Heart right ventricle (tissue), 16 donors: ENCODE measurements around the gene PCDHGB4. TPM values are rescaled to one million over a fixed set of nuclear protein-coding genes. Genes with fewer than 3 reads are reported as not detected.
"Not testable (repeated sequence)": the region's sequence is repeated elsewhere in the genome, so short reads cannot be mapped to it uniquely, and the experiment has no call there.

Experiments used
- ATAC-seq, 8 donors: fragments of 200-7000 bp; cut with Tn5 transposase; one replicate each; pipeline ENCODE4 v1.9.1; 2020; ENCODE audit warnings: mild to moderate bottlenecking in 8 of 8, moderate library complexity in 8 of 8, moderate number of reproducible peaks in 1 of 8
- DNase-seq, 2 donors: peaks; one replicate each; pipeline ENCODE4 v3.0.0-alpha.2; 2020
- H3K27ac ChIP-seq, 10 donors: fragments of 200-600 bp; sonication (generic) in 2 of 10; one replicate each; pipeline versions ENCODE4 v1.5.0 to v1.8.0; 2020 to 2022; ENCODE audit warnings: mild to moderate bottlenecking in 3 of 10
- H3K27me3 ChIP-seq, 7 donors: fragments of 200-600 bp; one replicate each; pipeline ENCODE4 v1.8.0; 2021 to 2022; ENCODE audit warnings: mild to moderate bottlenecking in 2 of 7
- H3K36me3 ChIP-seq, 9 donors: fragments of 200-600 bp; sonication (generic) in 1 of 9; one replicate each; pipeline versions ENCODE4 v1.5.0 to v1.8.0; 2020 to 2022; ENCODE audit warnings: mild to moderate bottlenecking in 2 of 9
- H3K4me1 ChIP-seq, 9 donors: fragments of 200-600 bp; sonication (generic) in 1 of 9; one replicate each; pipeline versions ENCODE4 v1.5.0 to v1.8.0; 2020 to 2022; ENCODE audit warnings: mild to moderate bottlenecking in 4 of 9
- H3K4me3 ChIP-seq, 10 donors: fragments of 200-600 bp; sonication (generic) in 2 of 10; one replicate each; pipeline versions ENCODE4 v1.5.0 to v1.8.0; 2020 to 2022; ENCODE audit warnings: mild to moderate bottlenecking in 7 of 10, moderate library complexity in 2 of 10
- H3K9me3 ChIP-seq, 11 donors: fragments of 200-600 bp in 10 of 11; sonication (generic) in 2 of 11; one replicate each; pipeline versions ENCODE4 v1.5.0 to v1.8.0; 2013 to 2022; ENCODE audit warnings: mild to moderate bottlenecking in 2 of 11, control low read depth in 1 of 11, moderate library complexity in 1 of 11
- WGBS, 2 donors: extraction: QIAGEN DNeasy Blood & Tissue Kit; methylation state at CpG; one replicate each; pipeline ENCODE4 v1.1.7; 2013; ENCODE audit warnings: inconsistent platforms in 1 of 2; 5-methylcytosine and 5-hydroxymethylcytosine counted together
- intact Hi-C, 10 donors: fragments of 100-400 bp; cut with DNase I; formaldehyde crosslinking; loops; one replicate each; pipeline versions ENCODE4 v1.11.1 to v1.14.2; 2022
- polyA plus RNA-seq, 2 donors: library from polyadenylated mRNA; stranded (reverse); fragments of 200-250 nt; gene quantifications; one replicate each; pipeline ENCODE4 v1.2.3, GENCODE V29; 2013
- total RNA-seq, 10 donors: library from RNA; stranded (reverse); fragmentation: NEBNext Ultra II Directional in 3 of 10; extraction: Animal tissue kit (Norgen Biotek cat#: 25700) in 3 of 10; gene quantifications; one replicate each; pipeline versions ENCODE4 v1.2.1 to v1.2.4, GENCODE V29; 2021 to 2023
- TF ChIP-seq, protein P1 (sequence below), 9 donors: fragments of 200-600 bp; sonication (generic) in 2 of 9; IDR thresholded peaks; one replicate each; pipeline versions ENCODE4 v1.5.0 to v1.8.0; 2021 to 2022; ENCODE audit warnings: antibody characterized with exemption in 9 of 9, mild to moderate bottlenecking in 5 of 9, moderate library complexity in 1 of 9
- donor health status: Arrhythmogenic right ventricular cardiomyopathy.
- donor health status: ischemic (EF 13 %, LVEDD 7.1; RV severe dilation, severe dysfunction).
- donor health status: healthy with polysubstance abuse.
- donor health status: DM: no; HTN: yes; CAD: no.
- donor health status: DM: no; HTN: no; CAD: no.
- donor health status: ischemic (EF 25% LVEDD 6.9; RV normal size, moderate dysfunction).
- donor health status: ischemic (EF 25% LVEDD 5.7; RV mildly dilated, moderate dysfunction).
- donor health status: healthy.
- donor health status: DM: yes; HTN: yes; CAD: no.
- donor health status: Ischemic cardiomyopathy.
- donor health status: ischemic (EF 35%, LVEDD 5.7; RV mildly dilated, moderate dysfunction).
- donor health status: nonischemic (EF 11% LVEDD 7.7; RV severe dilation, severe dysfunction).
- donor health status: DM: yes; HTN: yes; CAD: no.
- donor health status: PGD.
- donor health status: ischemic (EF 29% LVEDD 5.4; RV normal size, mild dysfunction).
- donor health status: nonischemic (EF 23%, LVEDD 6.1; RV moderate dilation, normal function).

The PCDHGB4 gene
- total and polyA plus RNA-seq, 12 donors: 0.96 to 10.9 (median 7.1) TPM

DNA sequence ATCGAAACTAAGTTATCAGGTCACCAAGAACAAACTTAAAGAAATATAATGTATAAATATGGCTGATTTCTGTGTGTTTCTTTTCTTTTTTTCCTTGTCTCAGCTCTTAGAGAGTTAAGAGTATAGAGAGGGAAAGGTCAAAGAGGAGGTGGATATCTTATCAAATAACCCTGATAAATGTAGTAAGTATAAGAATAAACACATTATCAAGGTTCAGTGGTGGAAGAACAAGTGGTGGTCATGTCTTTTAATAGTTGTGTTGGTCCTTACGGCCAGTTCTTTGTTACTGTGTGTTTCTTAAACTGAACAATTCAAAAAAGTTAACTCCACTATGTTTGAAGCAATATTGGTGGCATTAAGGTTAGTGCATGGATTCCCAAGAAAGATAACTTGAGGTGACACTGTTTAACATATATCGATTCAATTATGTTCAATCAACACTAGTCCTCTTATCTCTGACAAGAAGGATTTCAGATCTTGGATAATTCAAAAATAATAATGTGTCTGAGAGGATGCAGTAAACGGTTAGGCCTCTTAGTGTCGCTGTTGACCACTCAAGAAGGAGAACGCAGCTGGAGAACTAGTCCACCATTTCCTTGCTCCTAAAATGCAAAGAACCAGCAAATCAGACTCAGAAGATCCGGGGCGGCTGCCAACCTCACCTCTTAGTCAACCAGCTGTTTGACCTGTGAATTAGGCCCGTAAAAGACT lies 44.1 kb upstream of the PCDHGB4 start, which contains the start of gene PCDHGA3:
Gene PCDHGA3 (plus strand): TSS at position 588 of the 711 bp plus-strand sequence. CDS start 205 bp downstream, outside the sequence.
- ATAC-seq: peak in 7 of 8 donors; percentile 49 to 74 (median 61)
- Histone ChIP-seq H3K36me3 (peaks cover 0 to 3% (median 0%) of the 10 kb centered on the region in 9 donors), H3K9me3 (peaks cover 0 to 99% (median 34%) of the 10 kb centered on the region in 11 donors), H3K4me1 (peaks cover 0 to 15% (median 0%) of the 10 kb centered on the region in 9 donors), H3K27ac (peak within 1 kb of the TSS; percentile 42 to 83 (median 76)), H3K4me3 (peak within 1 kb of the TSS in 9 of 10 donors; percentile 42 to 58 (median 49)), H3K27me3 (peaks cover 0 to 35% (median 0%) of the 10 kb centered on the region in 7 donors)
- TF ChIP-seq, protein P1, sequence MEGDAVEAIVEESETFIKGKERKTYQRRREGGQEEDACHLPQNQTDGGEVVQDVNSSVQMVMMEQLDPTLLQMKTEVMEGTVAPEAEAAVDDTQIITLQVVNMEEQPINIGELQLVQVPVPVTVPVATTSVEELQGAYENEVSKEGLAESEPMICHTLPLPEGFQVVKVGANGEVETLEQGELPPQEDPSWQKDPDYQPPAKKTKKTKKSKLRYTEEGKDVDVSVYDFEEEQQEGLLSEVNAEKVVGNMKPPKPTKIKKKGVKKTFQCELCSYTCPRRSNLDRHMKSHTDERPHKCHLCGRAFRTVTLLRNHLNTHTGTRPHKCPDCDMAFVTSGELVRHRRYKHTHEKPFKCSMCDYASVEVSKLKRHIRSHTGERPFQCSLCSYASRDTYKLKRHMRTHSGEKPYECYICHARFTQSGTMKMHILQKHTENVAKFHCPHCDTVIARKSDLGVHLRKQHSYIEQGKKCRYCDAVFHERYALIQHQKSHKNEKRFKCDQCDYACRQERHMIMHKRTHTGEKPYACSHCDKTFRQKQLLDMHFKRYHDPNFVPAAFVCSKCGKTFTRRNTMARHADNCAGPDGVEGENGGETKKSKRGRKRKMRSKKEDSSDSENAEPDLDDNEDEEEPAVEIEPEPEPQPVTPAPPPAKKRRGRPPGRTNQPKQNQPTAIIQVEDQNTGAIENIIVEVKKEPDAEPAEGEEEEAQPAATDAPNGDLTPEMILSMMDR (IDR thresholded peaks at IDR 0.05): peak in 8 of 9 donors; percentile 17 to 66 (median 54)
- DNase-seq: peak in 1 of 2 donors; percentile 41
- 18% methylated on average over 9 of the region's 9 CpGs for WGBS, 2 donors
- intact Hi-C loops: loop anchor here in 5 of 10 donors (2.0 to 10.0 kb wide), 4 partner anchors 25 to 221 kb away; partner anchors contain the start of gene PCDHGA11 (in 1 of the 5)

DNA sequence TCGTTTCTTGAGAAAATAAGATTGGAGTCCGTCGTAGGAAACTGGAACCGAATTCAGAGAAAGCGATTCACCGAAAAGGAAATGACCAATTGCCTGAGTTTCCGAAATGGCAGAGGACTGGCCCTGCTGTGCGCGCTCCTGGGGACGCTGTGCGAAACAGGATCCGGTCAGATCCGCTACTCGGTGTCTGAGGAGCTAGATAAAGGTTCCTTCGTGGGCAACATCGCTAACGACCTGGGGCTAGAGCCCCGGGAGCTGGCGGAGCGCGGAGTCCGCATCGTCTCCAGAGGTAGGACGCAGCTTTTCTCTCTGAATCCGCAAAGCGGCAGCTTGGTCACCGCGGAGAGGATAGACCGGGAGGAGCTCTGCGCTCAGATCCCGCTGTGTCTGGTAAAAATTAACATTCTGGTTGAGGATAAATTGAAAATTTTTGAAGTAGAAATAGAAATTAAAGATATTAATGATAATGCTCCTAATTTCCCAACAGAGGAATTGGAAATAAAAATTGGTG lies 43.5 kb upstream of the PCDHGB4 start:
- Histone ChIP-seq H3K4me1 (peaks cover 0 to 22% (median 0%) of the 10 kb centered on the region in 9 donors), H3K27me3 (peaks cover 0 to 29% (median 0%) of the 10 kb centered on the region in 7 donors), H3K36me3 (peaks cover 0 to 10% (median 0%) of the 10 kb centered on the region in 9 donors), H3K4me3 (peak overlapping the region in 9 of 10 donors; percentile 42 to 58 (median 49)), H3K27ac (peak overlapping the region; percentile 42 to 83 (median 76)), H3K9me3 (peaks cover 0 to 99% (median 34%) of the 10 kb centered on the region in 11 donors)
- ATAC-seq: peak in 7 of 8 donors; percentile 9 to 48 (median 32)
- intact Hi-C loops: loop anchor here in 5 of 10 donors (2.0 to 10.0 kb wide), 4 partner anchors 25 to 221 kb away; partner anchors contain the start of gene PCDHGA11 (in 1 of the 5)
- TF ChIP-seq, protein P1 (IDR thresholded peaks at IDR 0.05): no peak
- WGBS, 2 donors: 18 to 20% methylated on average over 31 of the region's 31 CpGs
- no peak for DNase-seq

DNA sequence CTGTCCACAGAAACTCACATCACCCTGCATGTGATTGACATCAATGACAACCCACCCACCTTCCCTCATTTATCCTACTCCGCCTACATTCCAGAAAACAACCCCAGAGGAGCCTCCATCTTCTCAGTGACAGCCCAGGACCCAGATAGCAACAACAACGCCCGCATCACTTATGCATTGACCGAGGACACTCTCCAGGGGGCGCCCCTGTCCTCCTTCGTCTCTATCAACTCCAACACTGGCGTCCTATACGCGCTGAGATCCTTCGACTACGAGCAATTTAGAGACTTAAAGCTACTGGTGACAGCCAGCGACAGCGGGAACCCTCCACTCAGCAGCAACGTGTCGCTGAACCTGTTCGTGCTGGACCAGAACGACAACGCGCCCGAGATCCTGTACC lies 42.2 kb upstream of the PCDHGB4 start:
- Histone ChIP-seq H3K9me3 (peaks cover 0 to 98% (median 29%) of the 10 kb centered on the region in 11 donors), H3K4me3 (peak overlapping the region in 5 of 10 donors; percentile 42 to 56 (median 51)), H3K27me3 (peaks cover 0 to 30% (median 0%) of the 10 kb centered on the region in 7 donors), H3K27ac (no peak overlapping the region), H3K36me3 (peaks cover 0 to 17% (median 0%) of the 10 kb centered on the region in 9 donors), H3K4me1 (peaks cover 0 to 23% (median 0%) of the 10 kb centered on the region in 9 donors)
- TF ChIP-seq, protein P1 (IDR thresholded peaks at IDR 0.05): peak in 4 of 9 donors; percentile 11 to 21 (median 15)
- DNase-seq (no peak), ATAC-seq (peak in 1 of 8 donors; percentile 43)
- WGBS, 2 donors: 25 to 35% methylated on average over 20 of the region's 20 CpGs
- intact Hi-C loops: loop anchor here in 1 of 10 donors (10.0 kb wide), 1 partner anchor 219 kb away; no protein-coding TSS in a partner anchor

GRCh38 chr5:141346017-141346416 lies 41.5 kb upstream of the PCDHGB4 start:
- Histone ChIP-seq H3K4me3 (peak overlapping the region in 7 of 10 donors; percentile 1 to 38 (median 21)), H3K36me3 (peaks cover 0 to 24% (median 0%) of the 10 kb centered on the region in 9 donors), H3K27me3 (peaks cover 0 to 37% (median 0%) of the 10 kb centered on the region in 7 donors), H3K9me3 (peaks cover 0 to 98% (median 26%) of the 10 kb centered on the region in 11 donors), H3K4me1 (peaks cover 0 to 23% (median 0%) of the 10 kb centered on the region in 9 donors)
- not testable (repeated sequence) for H3K27ac ChIP-seq, DNase-seq
- ATAC-seq: peak in 1 of 8 donors; percentile 32
- intact Hi-C loops: loop anchor here in 1 of 10 donors (10.0 kb wide), 1 partner anchor 219 kb away; no protein-coding TSS in a partner anchor
- 33 to 40% methylated on average over 23 to 24 of the region's 35 CpGs for WGBS, 2 donors
